ENCODE data around the gene CDC42EP2. TPM values are rescaled to one million over a fixed set of nuclear protein-coding genes. Genes with fewer than 3 reads are reported as not detected.

Gene CDC42EP2
- total RNA-seq, 1 donor from 2014 or later = 0.11 TPM

DNA sequence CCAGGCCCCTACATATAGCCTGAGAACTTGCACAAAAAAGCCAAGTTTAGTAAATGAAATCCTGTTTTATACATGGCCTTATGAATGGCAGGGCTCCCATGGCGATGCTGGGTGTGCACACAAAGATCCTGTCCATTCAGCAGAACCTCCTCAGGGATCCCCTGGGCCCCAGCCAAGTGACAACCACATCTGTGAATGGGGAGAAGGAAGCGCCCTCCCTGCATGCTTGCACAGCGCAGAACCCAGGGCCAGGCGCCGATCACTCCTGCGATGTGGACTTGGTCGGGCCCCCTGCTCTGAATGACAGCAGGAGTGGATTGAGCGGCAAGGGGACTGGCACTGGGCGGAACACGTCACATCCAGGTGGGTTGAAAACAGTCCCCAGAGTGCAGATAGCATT lies 4.5 kb upstream of the CDC42EP2 start:
- H4K20me1 ChIP-seq (ENCODE audit: low read depth) = peaks cover 38% of the 10 kb centered on the region
- Mint-ChIP-seq H3K27me3 (ENCODE audit: insufficient read depth, low read depth) (peaks cover 6% of the 10 kb centered on the region), H3K4me1 (peaks cover 33% of the 10 kb centered on the region), H3K4me3 (no peak overlapping the region), H3K36me3 (peaks cover 9% of the 10 kb centered on the region), H3K27ac (no peak overlapping the region), H3K9me3 (no peaks in the 10 kb centered on the region)
- H3K36me3 ChIP-seq = no peaks in the 10 kb centered on the region
- H3K9me3 ChIP-seq (ENCODE audit: low read depth) = no peaks in the 10 kb centered on the region
- no peaks in the 10 kb centered on the region for H3K79me2 ChIP-seq (ENCODE audit: low read depth)
- peak; percentile 26 for DNase-seq (ENCODE audit: low spot score)
- no peak for TF ChIP-seq EZH2phosphoT487 (IDR thresholded peaks at IDR 0.05)
- TF ChIP-seq, protein P1, sequence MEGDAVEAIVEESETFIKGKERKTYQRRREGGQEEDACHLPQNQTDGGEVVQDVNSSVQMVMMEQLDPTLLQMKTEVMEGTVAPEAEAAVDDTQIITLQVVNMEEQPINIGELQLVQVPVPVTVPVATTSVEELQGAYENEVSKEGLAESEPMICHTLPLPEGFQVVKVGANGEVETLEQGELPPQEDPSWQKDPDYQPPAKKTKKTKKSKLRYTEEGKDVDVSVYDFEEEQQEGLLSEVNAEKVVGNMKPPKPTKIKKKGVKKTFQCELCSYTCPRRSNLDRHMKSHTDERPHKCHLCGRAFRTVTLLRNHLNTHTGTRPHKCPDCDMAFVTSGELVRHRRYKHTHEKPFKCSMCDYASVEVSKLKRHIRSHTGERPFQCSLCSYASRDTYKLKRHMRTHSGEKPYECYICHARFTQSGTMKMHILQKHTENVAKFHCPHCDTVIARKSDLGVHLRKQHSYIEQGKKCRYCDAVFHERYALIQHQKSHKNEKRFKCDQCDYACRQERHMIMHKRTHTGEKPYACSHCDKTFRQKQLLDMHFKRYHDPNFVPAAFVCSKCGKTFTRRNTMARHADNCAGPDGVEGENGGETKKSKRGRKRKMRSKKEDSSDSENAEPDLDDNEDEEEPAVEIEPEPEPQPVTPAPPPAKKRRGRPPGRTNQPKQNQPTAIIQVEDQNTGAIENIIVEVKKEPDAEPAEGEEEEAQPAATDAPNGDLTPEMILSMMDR (IDR thresholded peaks at IDR 0.05) = no peak
- TF ChIP-seq EZH2 (IDR thresholded peaks at IDR 0.05) = no peak
- H3K4me3 ChIP-seq = no peak overlapping the region
- H3K9ac ChIP-seq = no peak overlapping the region
- peak overlapping the region; percentile 34 for H3K27ac ChIP-seq
- H3K27me3 ChIP-seq = peaks cover 30% of the 10 kb centered on the region
- peak overlapping the region; percentile 57 for H3K4me2 ChIP-seq
- H3K4me1 ChIP-seq = peaks cover 24% of the 10 kb centered on the region
- no peak overlapping the region for H2AFZ ChIP-seq (replicated peaks)
- peaks cover 34% of the 10 kb centered on the region for H3F3A ChIP-seq (ENCODE audit: low read depth)

DNA sequence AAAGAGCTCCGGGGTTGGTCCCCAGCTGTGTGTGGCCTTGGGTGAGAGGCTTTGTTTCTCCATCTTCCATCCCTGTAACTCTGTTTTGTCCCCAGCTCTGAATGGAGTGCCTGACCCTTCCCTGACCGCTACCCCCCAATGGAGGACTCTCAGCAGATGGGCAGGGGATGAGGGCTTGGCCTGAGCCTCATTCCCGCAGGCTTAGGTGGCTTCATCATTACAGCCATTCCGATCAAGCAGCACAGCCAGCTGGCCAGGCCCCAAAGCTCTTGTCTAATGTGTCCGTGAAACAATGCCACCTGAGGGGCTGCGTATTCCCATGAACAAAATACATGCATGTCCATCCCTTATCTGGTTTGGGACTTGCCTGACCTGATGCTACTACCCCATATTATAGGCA lies 3.9 kb upstream of the CDC42EP2 start:
- Mint-ChIP-seq H3K27ac (peak overlapping the region; percentile 90), H3K36me3 (peaks cover 5% of the 10 kb centered on the region), H3K4me3 (peak overlapping the region; percentile 13), H3K9me3 (no peaks in the 10 kb centered on the region), H3K27me3 (ENCODE audit: insufficient read depth, low read depth) (peaks cover 8% of the 10 kb centered on the region), H3K4me1 (peaks cover 34% of the 10 kb centered on the region)
- H3K27me3 ChIP-seq = peaks cover 30% of the 10 kb centered on the region
- H3K4me2 ChIP-seq = peak overlapping the region; percentile 57
- H3K9me3 ChIP-seq (ENCODE audit: low read depth) = no peaks in the 10 kb centered on the region
- peaks cover 38% of the 10 kb centered on the region for H4K20me1 ChIP-seq (ENCODE audit: low read depth)
- H3K36me3 ChIP-seq = no peaks in the 10 kb centered on the region
- H3K9ac ChIP-seq = no peak overlapping the region
- TF ChIP-seq, protein P1 (IDR thresholded peaks at IDR 0.05) = no peak
- TF ChIP-seq EZH2phosphoT487 (IDR thresholded peaks at IDR 0.05) (no peak), EZH2 (IDR thresholded peaks at IDR 0.05) (no peak)
- peak overlapping the region; percentile 24 for H3K4me3 ChIP-seq
- peak overlapping the region; percentile 66 for H3K27ac ChIP-seq
- H2AFZ ChIP-seq (replicated peaks) = no peak overlapping the region
- peak; percentile 83 for DNase-seq (ENCODE audit: low spot score)
- H3K4me1 ChIP-seq = peaks cover 24% of the 10 kb centered on the region
- H3F3A ChIP-seq (ENCODE audit: low read depth) = peaks cover 39% of the 10 kb centered on the region
- no peaks in the 10 kb centered on the region for H3K79me2 ChIP-seq (ENCODE audit: low read depth)

DNA sequence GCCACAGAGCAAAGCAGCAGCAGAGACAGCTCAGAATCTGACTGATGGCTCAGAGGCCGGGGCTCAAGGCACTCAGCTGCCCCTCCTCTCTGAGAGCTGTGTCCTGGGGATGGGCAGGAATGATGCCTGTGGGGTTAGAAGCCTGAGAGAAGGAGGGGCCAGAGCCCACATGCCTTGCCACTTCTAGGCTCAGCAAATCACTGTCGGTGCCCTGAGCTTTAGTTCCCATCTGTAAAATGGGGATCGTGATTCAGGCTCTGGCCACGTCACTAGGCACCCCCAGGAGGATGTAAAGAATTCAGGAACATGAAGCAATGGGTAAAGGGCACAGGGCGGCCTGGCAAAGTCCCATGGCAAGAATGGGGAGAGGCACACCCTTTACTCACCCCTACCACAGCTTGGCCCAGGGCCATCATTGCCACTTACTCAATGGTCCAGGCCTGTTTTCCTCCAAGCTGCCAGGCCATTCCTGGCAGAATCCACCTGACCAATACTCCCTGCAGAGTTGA lies 3.4 kb upstream of the CDC42EP2 start:
- TF ChIP-seq EZH2 (IDR thresholded peaks at IDR 0.05) = no peak
- H3K27ac ChIP-seq = peak overlapping the region; percentile 66
- H3K4me1 Mint-ChIP-seq = peaks cover 39% of the 10 kb centered on the region
- no peaks in the 10 kb centered on the region for H3K9me3 Mint-ChIP-seq
- peak overlapping the region; percentile 24 for H3K4me3 ChIP-seq
- H3K36me3 ChIP-seq = no peaks in the 10 kb centered on the region
- no peaks in the 10 kb centered on the region for H3K79me2 ChIP-seq (ENCODE audit: low read depth)
- H3K9me3 ChIP-seq (ENCODE audit: low read depth) = no peaks in the 10 kb centered on the region
- H3K27me3 ChIP-seq = peaks cover 30% of the 10 kb centered on the region
- H3K4me1 ChIP-seq = peaks cover 28% of the 10 kb centered on the region
- no peak overlapping the region for H2AFZ ChIP-seq (replicated peaks)
- peak; percentile 69 for DNase-seq (ENCODE audit: low spot score)
- peaks cover 3% of the 10 kb centered on the region for H3K36me3 Mint-ChIP-seq
- H3K4me2 ChIP-seq = peak overlapping the region; percentile 57
- no peak overlapping the region for H3K9ac ChIP-seq
- peaks cover 10% of the 10 kb centered on the region for H3K27me3 Mint-ChIP-seq (ENCODE audit: insufficient read depth, low read depth)
- peaks cover 44% of the 10 kb centered on the region for H3F3A ChIP-seq (ENCODE audit: low read depth)
- peak overlapping the region; percentile 27 for H3K4me3 Mint-ChIP-seq
- peaks cover 38% of the 10 kb centered on the region for H4K20me1 ChIP-seq (ENCODE audit: low read depth)
- peak overlapping the region; percentile 90 for H3K27ac Mint-ChIP-seq

DNA sequence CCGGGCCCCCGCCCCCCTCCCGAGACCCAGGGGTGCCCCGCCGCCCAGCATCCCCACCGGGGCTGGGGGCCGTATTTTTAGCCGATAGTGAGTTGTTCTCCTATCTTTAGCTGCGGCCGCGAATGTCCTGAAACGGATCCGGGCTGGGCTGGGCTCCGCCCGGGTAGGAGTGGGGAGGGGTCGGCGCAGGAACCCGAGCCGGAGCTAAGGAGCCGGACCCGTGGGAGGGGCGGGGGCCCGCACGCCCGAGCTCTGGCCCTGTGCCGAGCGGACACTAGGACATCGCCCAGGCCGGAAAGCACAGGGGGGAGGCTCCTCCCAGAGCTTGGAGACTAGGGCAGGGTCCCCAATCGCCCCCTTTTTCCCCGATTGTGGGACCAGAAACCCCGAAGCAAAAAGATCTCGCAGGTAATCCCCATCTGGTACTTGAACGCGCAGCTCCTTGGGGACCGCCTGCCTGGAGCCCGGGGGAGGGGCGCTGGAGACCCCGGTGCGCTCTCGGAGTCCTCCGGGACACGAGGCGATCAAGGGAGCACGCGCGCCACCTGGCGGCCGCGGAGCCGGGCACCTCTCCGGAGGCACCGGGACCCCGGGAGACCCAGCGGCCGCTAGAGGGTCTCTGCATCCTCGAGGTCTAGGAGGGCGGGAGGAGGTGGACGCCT lies 669 bp downstream of the CDC42EP2 start:
- H3K4me1 ChIP-seq = peaks cover 40% of the 10 kb centered on the region
- peaks cover 12% of the 10 kb centered on the region for H3K27me3 Mint-ChIP-seq (ENCODE audit: insufficient read depth, low read depth)
- no peaks in the 10 kb centered on the region for H3K9me3 Mint-ChIP-seq
- H3K4me3 ChIP-seq = peak overlapping the region; percentile 72
- DNase-seq (ENCODE audit: low spot score) = peak; percentile 95
- no peaks in the 10 kb centered on the region for H3K36me3 Mint-ChIP-seq
- no peak for TF ChIP-seq EZH2 (IDR thresholded peaks at IDR 0.05)
- TF ChIP-seq, protein P1 (IDR thresholded peaks at IDR 0.05) = peak; percentile 99
- H3K27ac Mint-ChIP-seq = no peak overlapping the region
- no peak overlapping the region for H3K9ac ChIP-seq
- H3K27me3 ChIP-seq = peaks cover 30% of the 10 kb centered on the region
- H3K4me3 Mint-ChIP-seq = peak overlapping the region; percentile 88
- H3K36me3 ChIP-seq = no peaks in the 10 kb centered on the region
- H3K4me2 ChIP-seq = peak overlapping the region; percentile 97
- H3K79me2 ChIP-seq (ENCODE audit: low read depth) = no peaks in the 10 kb centered on the region
- H3K9me3 ChIP-seq (ENCODE audit: low read depth) = no peaks in the 10 kb centered on the region
- peaks cover 33% of the 10 kb centered on the region for H4K20me1 ChIP-seq (ENCODE audit: low read depth)
- peaks cover 50% of the 10 kb centered on the region for H3F3A ChIP-seq (ENCODE audit: low read depth)
- H2AFZ ChIP-seq (replicated peaks) = peak overlapping the region; percentile 51
- H3K4me1 Mint-ChIP-seq = peaks cover 43% of the 10 kb centered on the region
- H3K27ac ChIP-seq = no peak overlapping the region
